Right renal cortex interstitium (tissue), 3 donors: ENCODE data around the gene CYBA. TPM values are rescaled to one million over a fixed set of nuclear protein-coding genes. Genes with fewer than 3 reads are reported as not detected.

Source experiments
- DNase-seq, 3 donors: peaks; one replicate each; pipeline ENCODE4 v3.0.0-alpha.2; 2013; ENCODE audit warnings: low read depth in 3 of 3, low spot score in 2 of 3
- polyA plus RNA-seq, 3 donors: library from polyadenylated mRNA; unstranded; fragments of 120-200 nt; gene quantifications; one replicate each; pipeline ENCODE4 v1.2.1, GENCODE V29; 2013; ENCODE audit not compliant: insufficient read length in 3 of 3

The CYBA gene
- polyA plus RNA-seq, 3 donors, result 71.7 to 102 (median 87.1) TPM

- DNase-seq, result no peak
These were observed 54.9 kb downstream of the CYBA start for GRCh38 chr16:88595921-88596320.

GRCh38 chr16:88595101-88595500 lies 55.8 kb downstream of the CYBA start:
- DNase-seq, result no peak

- no peak for DNase-seq
These were observed 56.9 kb downstream of the CYBA start for GRCh38 chr16:88593910-88594309.

GRCh38 chr16:88593489-88593888 lies 57.4 kb downstream of the CYBA start:
- DNase-seq, result no peak

Other genes with a start within 250 kb of the CYBA start
- 1 to 10 TPM; 1.6 to 2.2 (median 1.8) TPM for gene ZFPM1, start 197.8 kb downstream of the CYBA start, polyA plus RNA-seq
- 10 to 100 TPM; 27.1 to 29.6 (median 29.2) TPM for gene ZC3H18, start 80.7 kb downstream of the CYBA start, polyA plus RNA-seq
- not detected for gene IL17C, start 12.5 kb downstream of the CYBA start, polyA plus RNA-seq
- 10 to 100 TPM; 21.6 to 24.3 (median 24.0) TPM for gene MVD, start 12.0 kb upstream of the CYBA start, polyA plus RNA-seq
- under 1 TPM; 0.42 to 0.62 (median 0.47) TPM for gene SNAI3, start 35.5 kb upstream of the CYBA start, polyA plus RNA-seq
- gene RNF166, start 55.4 kb upstream of the CYBA start, polyA plus RNA-seq, result 10 to 100 TPM; 13.2 to 15.2 (median 14.2) TPM
- 10 to 100 TPM in 2 of 3 donors, 1 to 10 TPM in 1; 8.7 to 11.2 (median 10.1) TPM for gene CTU2, start 55.5 kb upstream of the CYBA start, polyA plus RNA-seq
- gene PIEZO1, start 134.2 kb upstream of the CYBA start, polyA plus RNA-seq, result 10 to 100 TPM; 22.6 to 33.4 (median 25.0) TPM
- 10 to 100 TPM in 2 of 3 donors, 1 to 10 TPM in 1; 9.7 to 13.7 (median 10.5) TPM for gene CDT1, start 152.7 kb upstream of the CYBA start, polyA plus RNA-seq
- gene APRT, start 160.9 kb upstream of the CYBA start, polyA plus RNA-seq, result 10 to 100 TPM; 67.9 to 78.8 (median 68.8) TPM
- 10 to 100 TPM; 17.1 to 19.2 (median 18.6) TPM for gene GALNS, start 205.9 kb upstream of the CYBA start, polyA plus RNA-seq
- gene TRAPPC2L, start 206.1 kb upstream of the CYBA start, polyA plus RNA-seq, result 100 to 1,000 TPM in 1 of 3 donors, 10 to 100 TPM in 2; 82.1 to 103 (median 89.1) TPM
- not detected for gene PABPN1L, start 215.6 kb upstream of the CYBA start, polyA plus RNA-seq